Body of pancreas (tissue), 4 donors: ENCODE data around the gene KRTAP4-2.

Experiments used
- POLR2A ChIP-seq, 3 donors: fragments of 450-650 bp; IDR thresholded peaks; one replicate each; pipeline ENCODE4 v1.6.1; 2016; ENCODE audit warnings: antibody characterized with exemption in 3 of 3, mild to moderate bottlenecking in 2 of 3
- TF ChIP-seq, protein P1 (sequence below), 7 experiments: fragments of 450-650 bp in 4 of 7; fragments of 200-600 bp in 3 of 7; sonication (generic) in 3 of 7; IDR thresholded peaks; one replicate each; pipeline ENCODE4 v1.5.1; 2016 to 2019; ENCODE audit warnings: antibody characterized with exemption in 7 of 7

DNA sequence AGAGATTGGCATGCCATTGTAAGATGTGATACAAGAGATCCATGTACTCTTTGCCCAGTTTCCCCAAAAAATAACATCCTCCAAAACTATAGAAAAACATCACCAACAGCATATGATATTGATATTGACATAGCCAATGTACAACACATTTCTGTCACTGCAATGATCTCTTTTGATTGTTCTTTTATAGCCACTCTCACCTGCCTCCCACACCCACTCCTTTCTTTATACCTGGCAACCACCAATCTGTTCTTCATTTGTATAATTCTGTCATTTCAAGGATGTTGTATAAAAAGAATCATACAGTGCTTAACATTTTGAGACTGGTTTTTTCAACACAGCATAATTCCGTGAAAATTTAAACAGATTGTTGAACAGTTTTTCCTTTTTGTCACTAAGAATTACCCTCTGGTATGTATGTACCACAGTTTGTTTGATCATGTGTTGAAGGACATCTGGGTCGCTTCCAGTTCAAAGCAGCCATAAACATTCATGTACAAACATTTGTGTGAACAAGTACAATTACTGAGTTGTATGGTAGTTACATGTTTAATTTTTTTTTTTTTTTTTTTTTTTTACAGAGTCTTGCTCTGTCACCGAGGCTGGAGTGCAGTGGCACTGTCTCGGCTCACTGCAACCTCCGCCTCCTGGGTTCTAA is 21.5 kb upstream of the KRTAP4-2 start:
- TF ChIP-seq POLR2A (IDR thresholded peaks at IDR 0.05), result no peak
- TF ChIP-seq, protein P1, sequence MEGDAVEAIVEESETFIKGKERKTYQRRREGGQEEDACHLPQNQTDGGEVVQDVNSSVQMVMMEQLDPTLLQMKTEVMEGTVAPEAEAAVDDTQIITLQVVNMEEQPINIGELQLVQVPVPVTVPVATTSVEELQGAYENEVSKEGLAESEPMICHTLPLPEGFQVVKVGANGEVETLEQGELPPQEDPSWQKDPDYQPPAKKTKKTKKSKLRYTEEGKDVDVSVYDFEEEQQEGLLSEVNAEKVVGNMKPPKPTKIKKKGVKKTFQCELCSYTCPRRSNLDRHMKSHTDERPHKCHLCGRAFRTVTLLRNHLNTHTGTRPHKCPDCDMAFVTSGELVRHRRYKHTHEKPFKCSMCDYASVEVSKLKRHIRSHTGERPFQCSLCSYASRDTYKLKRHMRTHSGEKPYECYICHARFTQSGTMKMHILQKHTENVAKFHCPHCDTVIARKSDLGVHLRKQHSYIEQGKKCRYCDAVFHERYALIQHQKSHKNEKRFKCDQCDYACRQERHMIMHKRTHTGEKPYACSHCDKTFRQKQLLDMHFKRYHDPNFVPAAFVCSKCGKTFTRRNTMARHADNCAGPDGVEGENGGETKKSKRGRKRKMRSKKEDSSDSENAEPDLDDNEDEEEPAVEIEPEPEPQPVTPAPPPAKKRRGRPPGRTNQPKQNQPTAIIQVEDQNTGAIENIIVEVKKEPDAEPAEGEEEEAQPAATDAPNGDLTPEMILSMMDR (IDR thresholded peaks at IDR 0.05), result no peak
